Endothelial cell of umbilical vein (primary cell): ENCODE data around the gene HHIP. TPM values are rescaled to one million over a fixed set of nuclear protein-coding genes. Genes with fewer than 3 reads are reported as not detected.

Experiments
- BruUV-seq: library from RNA; stranded (reverse); fragments of 400-500 nt; replicated peaks from 2 replicates; lab custom pipeline; 2021; lab: Mats Ljungman, UMichigan
- CTCF ChIA-PET: fragments of 300-600, 350-600 bp; sonication (Branson Sonifier 250); formaldehyde crosslinking; loops from one replicate; lab custom pipeline; 2021; ENCODE audit warnings: antibody characterized with exemption, inconsistent platforms; lab: Charles Lee
- POLR2A ChIA-PET: fragments of 300-600, 350-600 bp; sonication (Branson Sonifier 250); formaldehyde crosslinking; loops from one replicate; lab custom pipeline; 2021; ENCODE audit warnings: antibody characterized with exemption, inconsistent platforms; lab: Charles Lee
- DNase-seq: peaks from one replicate; pipeline ENCODE4 v3.0.0-alpha.2; 2011; ENCODE audit warnings: low read depth, low spot score
- FAIRE-seq: peaks from 2 replicates; lab custom pipeline; 2011; peaks lifted over from hg19 to GRCh38; lab: Jason Lieb, UNC
- H2AFZ ChIP-seq: 2 replicates; pipeline ENCODE4 v1.6.0; 2012; ENCODE audit warnings: low read depth, low read length, control low read depth, inconsistent platforms
- H3K27ac ChIP-seq: 2 replicates; pipeline ENCODE4 v1.5.1; 2011; ENCODE audit warnings: low read depth, mild to moderate bottlenecking, control low read depth, low read length, moderate library complexity; ENCODE audit not compliant: insufficient read depth
- H3K27me3 ChIP-seq, 2 experiments: 2 replicates each; pipeline versions ENCODE4 v1.6.0 to v1.6.1; 2011; ENCODE audit warnings: low read length in 2 of 2, mixed read lengths in 1 of 2; ENCODE audit not compliant: control insufficient read depth in 2 of 2, insufficient read depth in 2 of 2
- H3K36me3 ChIP-seq, 2 experiments: 2 replicates in 1 of 2; 3 replicates in 1 of 2; pipeline ENCODE4 v1.5.1; 2011; ENCODE audit warnings: low read length in 2 of 2, mild to moderate bottlenecking in 1 of 2, moderate library complexity in 1 of 2; ENCODE audit not compliant: control insufficient read depth in 2 of 2, insufficient read depth in 2 of 2; ENCODE audit errors: extremely low read depth in 1 of 2
- H3K4me1 ChIP-seq: 3 replicates; pipeline ENCODE4 v1.5.1; 2011; ENCODE audit warnings: mild to moderate bottlenecking, low read length; ENCODE audit not compliant: control insufficient read depth, insufficient read depth; ENCODE audit errors: extremely low read depth
- H3K4me2 ChIP-seq: 2 replicates; pipeline ENCODE4 v1.6.1; 2011; ENCODE audit warnings: low read length, control low read depth, mixed read lengths; ENCODE audit not compliant: insufficient read depth
- H3K4me3 ChIP-seq, 3 experiments: fragments of 200-600 bp in 1 of 3; sonication (generic), shearing (Covaris generic) in 1 of 3; replicated peaks in 1 of 3; 2 replicates each; pipeline ENCODE4 v1.5.1; 2011 to 2016; ENCODE audit warnings: control low read depth in 3 of 3, low read length in 3 of 3, mild to moderate bottlenecking in 2 of 3, inconsistent platforms in 1 of 3, low read depth in 1 of 3, moderate library complexity in 1 of 3; ENCODE audit not compliant: insufficient read depth in 1 of 3
- H3K79me2 ChIP-seq: 2 replicates; pipeline ENCODE4 v1.6.0; 2012; ENCODE audit warnings: low read length, inconsistent platforms; ENCODE audit not compliant: control insufficient read depth, insufficient read depth
- H3K9ac ChIP-seq: replicated peaks from 2 replicates; pipeline ENCODE3; 2011; ENCODE audit warnings: low read length, control low read depth; ENCODE audit not compliant: insufficient read depth; ENCODE audit errors: extremely low read depth
- H3K9me1 ChIP-seq: replicated peaks from 3 replicates; pipeline ENCODE4 v1.6.0; 2011; ENCODE audit warnings: mild to moderate bottlenecking, low read length; ENCODE audit not compliant: control insufficient read depth, insufficient read depth; ENCODE audit errors: extremely low read depth
- H3K9me3 ChIP-seq: replicated peaks from 2 replicates; pipeline ENCODE4 v1.5.1; 2012; ENCODE audit warnings: low read length, inconsistent platforms; ENCODE audit not compliant: control insufficient read depth, insufficient read depth
- H4K20me1 ChIP-seq: replicated peaks from 2 replicates; pipeline ENCODE3; 2011; ENCODE audit warnings: mild to moderate bottlenecking, low read length; ENCODE audit not compliant: control insufficient read depth, insufficient read depth; ENCODE audit errors: extremely low read depth
- CTCF ChIP-seq, 2 donors: IDR thresholded peaks; 1 replicate in 1 of 2; 2 replicates in 1 of 2; pipeline ENCODE4 v1.5.1; 2011; ENCODE audit warnings: low read length in 2 of 2, mild to moderate bottlenecking in 2 of 2, moderate library complexity in 2 of 2, control low read depth in 1 of 2, inconsistent platforms in 1 of 2, low read depth in 1 of 2; ENCODE audit not compliant: insufficient read depth in 1 of 2; ENCODE audit errors: extremely low read depth in 1 of 2
- EZH2 ChIP-seq: IDR thresholded peaks from 2 replicates; pipeline ENCODE4 v1.6.1; 2012; ENCODE audit warnings: borderline replicate concordance, low read depth, mild to moderate bottlenecking, moderate library complexity, low read length, inconsistent platforms; ENCODE audit not compliant: severe bottlenecking
- FOS ChIP-seq: IDR thresholded peaks from 2 replicates; pipeline ENCODE4 v1.6.1; 2011; ENCODE audit warnings: mild to moderate bottlenecking, low read length, moderate library complexity, borderline replicate concordance; ENCODE audit not compliant: insufficient read depth
- GATA2 ChIP-seq: IDR thresholded peaks from 2 replicates; pipeline ENCODE4 v1.7.0; 2011; ENCODE audit warnings: low read depth, mild to moderate bottlenecking, moderate library complexity, mixed read lengths, low read length; ENCODE audit not compliant: insufficient read length, insufficient read depth
- JUN ChIP-seq: IDR thresholded peaks from 2 replicates; pipeline ENCODE4 v1.6.1; 2011; ENCODE audit warnings: borderline replicate concordance, low read depth; ENCODE audit not compliant: insufficient read length, insufficient read depth
- MAX ChIP-seq: IDR thresholded peaks from 2 replicates; pipeline ENCODE4 v1.6.1; 2011; ENCODE audit not compliant: insufficient read depth, insufficient read length
- MYC ChIP-seq: IDR thresholded peaks from one replicate; pipeline ENCODE4 v1.6.1; 2011; ENCODE audit warnings: mild to moderate bottlenecking, low read depth, low read length
- POLR2A ChIP-seq: IDR thresholded peaks from 2 replicates; pipeline ENCODE4 v1.6.1; 2012; ENCODE audit warnings: low read depth, mild to moderate bottlenecking, control low read depth, low read length
- dilution Hi-C: fragments of 300-500 bp; cut with MboI; formaldehyde crosslinking; loops from one replicate; pipeline ENCODE4 v1.15.0; 2019; ENCODE audit warnings: low sequenced_read_pairs; ENCODE audit not compliant: extremely low pct_ligation_motif_present
- intact Hi-C: fragments of 100-400 bp; cut with micrococcal nuclease; formaldehyde crosslinking; loops from one replicate; pipeline ENCODE4 v1.10.0; 2022
- polyA plus RNA-seq, 4 experiments: library from polyadenylated mRNA; depleted of rRNA in 3 of 4; stranded (reverse) in 3 of 4; unstranded in 1 of 4; fragments of >200 nt; gene quantifications; 2 replicates each; pipeline versions ENCODE4 v1.2.1 to v1.2.3, GENCODE V29; 2011 to 2012; ENCODE audit warnings: missing spikeins in 1 of 4
- total RNA-seq: library from RNA; stranded (reverse); gene quantifications from 2 replicates; pipeline ENCODE4 v1.2.3, GENCODE V29; 2021

HHIP gene
- total and polyA plus RNA-seq, 2 donors (not counting 3 experiments of a cell fraction or from before 2014, with no cell fraction given): 239 to 971 TPM

- no TSS peak for BruUV-seq
- CTCF ChIA-PET: interaction anchor here (0.7 to 1.6 kb wide), 4 partner anchors 137 to 616 kb away, joined by 3 to 7 read pairs (median 4); no protein-coding TSS in a partner anchor
- peak; percentile 61 for DNase-seq
These were observed 141.7 kb downstream of the HHIP start for GRCh38 chr4:144787365-144788258.

More at GRCh38 chr4:144787365-144788258, 141.7 kb downstream of the HHIP start:
- H3K79me2 ChIP-seq: no peaks in the 10 kb centered on the region
- POLR2A ChIA-PET: no interaction called here
- no peaks in the 10 kb centered on the region for H3K4me1 ChIP-seq
- no peaks in the 10 kb centered on the region for H3K36me3 ChIP-seq
- no peak overlapping the region for H3K4me3 ChIP-seq
- no peaks in the 10 kb centered on the region for H4K20me1 ChIP-seq
- H2AFZ ChIP-seq: no peak overlapping the region
- dilution Hi-C loops: no loop called here
- H3K9me3 ChIP-seq: no peaks in the 10 kb centered on the region
- intact Hi-C loops: loop anchor here (1.0 kb wide), 1 partner anchor 613 kb away; no protein-coding TSS in a partner anchor
- H3K9me1 ChIP-seq: no peaks in the 10 kb centered on the region
- peak; percentile 77 for FAIRE-seq
- no peak overlapping the region for H3K27ac ChIP-seq
- no peak for TF ChIP-seq FOS
- no peak for TF ChIP-seq POLR2A
- peak; percentile 9 for TF ChIP-seq JUN
- no peak for TF ChIP-seq MAX
- no peak for TF ChIP-seq EZH2
- peak; percentile 40 to 57 for TF ChIP-seq CTCF (IDR thresholded peaks at IDR 0.05; ENCODE audit: extremely low read depth in 1 of 2, insufficient read depth in 1 of 2, low read depth in 1 of 2, low read length in 2 of 2)
- no peak for TF ChIP-seq MYC
- TF ChIP-seq GATA2: no peak
- no peak overlapping the region for H3K4me2 ChIP-seq
- H3K27me3 ChIP-seq: peaks cover 0 to 2% of the 10 kb centered on the region in 2 experiments
- H3K9ac ChIP-seq: no peak overlapping the region
